GM21529 (cell line): ENCODE results near the gene GHR.
A peak's percentile ranks its signal among the peaks of the same experiment; 100 is the strongest.
"Not testable (repeated sequence)": the region's sequence is repeated elsewhere in the genome, so short reads cannot be mapped to it uniquely, and the experiment has no call there.

Experiments
- ATAC-seq: cut with Tn5 transposase; IDR thresholded peaks from one replicate; pipeline ENCODE4 v1.9.1; 2021; ENCODE audit not compliant: unreplicated experiment

GHR gene

GRCh38 chr5:42564689-42565356, 141.6 kb downstream of the GHR start:
- ATAC-seq = no peak

DNA sequence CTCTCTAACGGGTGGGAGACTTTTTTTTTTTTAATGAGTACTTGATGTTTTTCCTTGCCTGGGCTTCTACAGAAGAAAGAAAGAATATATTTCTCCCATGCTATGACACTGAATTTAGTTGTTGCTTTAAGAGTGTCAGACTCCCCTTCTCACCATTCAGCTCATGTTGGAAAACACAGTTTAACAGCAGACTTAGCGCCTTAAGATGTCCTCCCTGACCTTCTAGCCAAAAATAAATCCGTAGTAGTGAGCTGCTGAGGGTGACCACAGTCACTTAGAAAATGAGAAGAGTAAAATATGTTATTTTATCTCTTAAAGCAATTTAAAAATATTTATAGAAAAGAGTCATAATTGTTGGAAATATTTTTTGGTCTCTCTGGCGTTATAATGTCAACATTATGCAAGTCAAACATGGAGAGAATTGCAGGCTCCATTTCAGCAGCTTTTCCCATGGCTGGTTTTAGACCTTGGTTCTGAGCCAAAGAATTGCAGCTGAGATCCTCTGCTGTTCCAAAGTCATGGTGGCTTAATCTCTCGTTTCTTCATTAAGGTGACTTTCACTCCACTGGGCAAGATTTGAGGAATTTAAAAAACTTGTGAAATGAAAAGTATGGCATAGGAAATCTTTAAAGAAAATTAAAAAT, 143.5 kb downstream of the GHR start:
- ATAC-seq = no peak

DNA sequence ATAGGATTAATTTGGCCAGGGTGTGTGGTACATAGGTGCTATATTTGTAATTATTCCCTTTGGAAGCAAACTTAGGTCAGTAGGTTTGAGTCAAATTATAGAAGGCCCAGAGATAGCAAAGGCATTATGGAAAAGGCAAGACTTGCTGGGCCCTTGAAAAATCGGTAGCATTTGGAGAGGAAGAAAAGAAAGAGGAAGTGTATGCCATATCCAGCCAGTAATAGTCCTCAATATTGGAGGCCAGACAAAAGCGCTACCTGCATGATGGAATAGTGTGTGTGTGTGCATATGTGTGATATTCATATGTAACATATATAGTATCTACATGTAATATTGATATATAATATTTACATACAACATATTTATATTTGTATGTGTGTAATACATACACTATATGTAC, 146.1 kb downstream of the GHR start:
- no peak for ATAC-seq

DNA sequence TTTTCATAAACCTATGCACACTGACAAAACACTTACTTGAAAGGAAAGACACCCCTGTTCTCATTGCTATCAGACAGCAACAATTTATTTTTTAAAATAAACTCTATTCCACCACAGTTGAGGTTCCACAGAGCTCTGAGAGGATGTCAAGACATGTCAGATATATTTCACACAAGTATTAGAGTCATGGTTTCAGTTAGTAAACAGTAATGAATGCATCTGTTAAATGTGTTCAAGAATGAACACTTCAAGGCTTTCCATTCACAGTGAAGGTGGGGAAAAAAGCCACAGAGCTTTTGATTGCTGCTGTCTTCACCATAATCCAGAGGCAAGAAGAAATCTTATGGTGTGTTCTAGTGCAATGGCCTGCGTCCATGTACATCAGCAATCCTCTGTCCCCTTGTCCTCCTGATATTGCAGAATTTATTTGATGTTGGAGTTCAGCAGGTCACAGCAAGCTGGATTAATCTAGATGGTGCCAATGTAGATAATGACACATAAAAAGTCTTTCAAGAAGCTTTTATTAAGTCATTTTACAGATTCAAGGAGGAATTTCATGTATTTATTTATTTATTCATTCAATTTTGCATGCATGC, 146.8 kb downstream of the GHR start:
- no peak for ATAC-seq

DNA sequence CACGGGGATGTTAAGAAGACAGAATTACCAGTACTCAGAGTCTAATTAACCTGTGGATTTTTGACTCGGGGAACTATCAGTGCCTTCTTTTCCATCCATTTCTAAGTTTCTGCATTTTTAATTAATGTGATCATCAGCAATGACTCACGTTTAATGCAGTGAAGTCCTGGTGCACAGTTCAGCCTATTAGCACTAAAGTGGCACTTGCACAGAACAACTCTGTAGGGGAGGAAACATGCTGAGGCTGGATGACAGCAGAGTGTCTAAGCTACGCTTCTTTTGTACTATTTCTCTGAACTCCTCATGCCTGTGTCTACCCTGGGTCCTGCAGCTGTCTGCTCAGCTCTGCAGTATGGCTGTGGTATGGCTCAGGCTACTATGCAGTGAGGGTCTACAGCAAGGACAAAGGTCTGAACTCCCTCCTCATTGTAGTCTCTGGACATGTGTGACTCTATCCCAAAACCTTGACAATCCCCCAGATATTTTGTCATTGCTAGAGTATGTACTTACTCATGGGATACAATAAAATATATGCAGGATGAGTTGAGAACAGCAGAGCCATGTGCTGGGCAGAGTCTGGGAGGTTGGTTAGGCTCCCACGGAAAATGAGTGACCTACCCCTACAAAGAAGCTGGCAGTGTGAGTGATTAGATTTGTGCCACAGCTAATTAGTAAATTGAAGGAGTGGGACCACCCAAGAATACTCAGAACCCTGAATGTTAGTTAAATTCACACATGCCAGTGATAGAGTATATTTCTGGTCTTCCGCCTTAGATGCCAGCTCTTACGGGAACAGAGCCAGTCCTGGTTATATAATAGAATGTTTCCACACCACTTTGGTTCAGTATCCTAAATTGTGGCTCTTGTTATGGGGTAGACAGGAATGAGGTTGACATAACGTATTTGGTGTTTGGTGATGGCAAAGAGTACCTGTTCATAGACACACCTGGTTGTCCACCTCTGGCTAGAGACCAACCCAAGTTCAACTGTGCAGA, 148.0 kb downstream of the GHR start:
- ATAC-seq = no peak

- ATAC-seq = no peak
Observed at GRCh38 chr5:42572313-42572712, 149.1 kb downstream of the GHR start.

GRCh38 chr5:42573386-42573785, 150.1 kb downstream of the GHR start:
- ATAC-seq = no peak

DNA sequence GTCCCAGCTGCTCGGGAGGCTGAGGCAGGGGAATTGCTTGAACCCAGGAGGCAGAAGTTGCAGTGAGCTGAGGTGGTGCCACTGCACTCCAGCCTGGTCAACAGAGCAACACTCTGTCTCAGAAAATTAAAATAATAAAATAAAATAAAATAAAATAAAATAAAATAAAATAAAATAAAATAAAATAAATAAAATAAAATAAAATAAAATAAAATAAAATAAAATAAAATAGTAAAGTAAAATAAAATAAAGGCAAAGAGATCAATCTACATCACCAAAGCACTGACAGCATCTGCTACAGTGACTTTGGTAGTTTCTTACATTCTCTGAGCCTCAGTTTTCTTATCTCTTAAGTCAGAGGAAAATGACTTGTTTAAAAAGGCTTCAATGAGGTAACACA, 152.7 kb downstream of the GHR start:
- ATAC-seq = not testable (repeated sequence)

- ATAC-seq = not testable (repeated sequence)
Observed at GRCh38 chr5:42578901-42579300, 155.7 kb downstream of the GHR start.

- ATAC-seq = no peak
Observed at GRCh38 chr5:42579320-42579719, 156.1 kb downstream of the GHR start.

- no peak for ATAC-seq
Observed at GRCh38 chr5:42581845-42582244, 158.6 kb downstream of the GHR start.

- no peak for ATAC-seq
Observed at GRCh38 chr5:42582723-42583122, 159.5 kb downstream of the GHR start.

- peak; percentile 60 for ATAC-seq
Observed at GRCh38 chr5:42583322-42583721, 160.1 kb downstream of the GHR start.

- ATAC-seq = no peak
Observed at GRCh38 chr5:42586625-42587024, 163.4 kb downstream of the GHR start.

- ATAC-seq = no peak
Observed at GRCh38 chr5:42587096-42587723, 164.0 kb downstream of the GHR start.

DNA sequence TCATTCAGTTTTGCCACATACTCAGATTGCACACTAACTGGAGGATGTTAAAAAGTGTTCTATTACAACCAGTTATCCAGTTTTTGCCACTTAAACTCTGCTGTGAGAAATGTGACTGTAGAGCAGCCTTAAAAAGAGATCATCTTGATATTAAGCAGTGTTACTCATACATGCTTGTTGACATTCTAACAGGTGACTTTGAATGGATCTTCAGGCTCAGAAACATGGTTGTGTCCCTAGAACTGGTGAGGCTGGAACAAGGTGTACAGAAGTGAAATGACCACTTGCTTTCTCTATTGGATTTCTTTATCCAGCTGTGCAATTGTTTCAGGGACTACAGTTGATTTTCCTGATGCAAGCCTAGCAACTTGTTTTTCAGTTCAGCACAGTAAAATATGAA, 167.3 kb downstream of the GHR start:
- no peak for ATAC-seq

GRCh38 chr5:42591015-42591414, 167.8 kb downstream of the GHR start:
- no peak for ATAC-seq

GRCh38 chr5:42592401-42593140, 169.3 kb downstream of the GHR start:
- ATAC-seq = no peak

- no peak for ATAC-seq
Observed at GRCh38 chr5:42593591-42593990, 170.4 kb downstream of the GHR start.

- no peak for ATAC-seq
Observed at GRCh38 chr5:42595597-42595996, 172.4 kb downstream of the GHR start.
